HG03520 (cell line): ENCODE data around the gene FAM78A.
"Not testable (repeated sequence)": the region's sequence is repeated elsewhere in the genome, so short reads cannot be mapped to it uniquely, and the experiment has no call there.

Experiments used
- ATAC-seq: cut with Tn5 transposase; IDR thresholded peaks from one replicate; pipeline ENCODE4 v1.9.1; 2021; ENCODE audit warnings: mild to moderate bottlenecking, moderate library complexity; ENCODE audit not compliant: unreplicated experiment

Gene FAM78A

DNA sequence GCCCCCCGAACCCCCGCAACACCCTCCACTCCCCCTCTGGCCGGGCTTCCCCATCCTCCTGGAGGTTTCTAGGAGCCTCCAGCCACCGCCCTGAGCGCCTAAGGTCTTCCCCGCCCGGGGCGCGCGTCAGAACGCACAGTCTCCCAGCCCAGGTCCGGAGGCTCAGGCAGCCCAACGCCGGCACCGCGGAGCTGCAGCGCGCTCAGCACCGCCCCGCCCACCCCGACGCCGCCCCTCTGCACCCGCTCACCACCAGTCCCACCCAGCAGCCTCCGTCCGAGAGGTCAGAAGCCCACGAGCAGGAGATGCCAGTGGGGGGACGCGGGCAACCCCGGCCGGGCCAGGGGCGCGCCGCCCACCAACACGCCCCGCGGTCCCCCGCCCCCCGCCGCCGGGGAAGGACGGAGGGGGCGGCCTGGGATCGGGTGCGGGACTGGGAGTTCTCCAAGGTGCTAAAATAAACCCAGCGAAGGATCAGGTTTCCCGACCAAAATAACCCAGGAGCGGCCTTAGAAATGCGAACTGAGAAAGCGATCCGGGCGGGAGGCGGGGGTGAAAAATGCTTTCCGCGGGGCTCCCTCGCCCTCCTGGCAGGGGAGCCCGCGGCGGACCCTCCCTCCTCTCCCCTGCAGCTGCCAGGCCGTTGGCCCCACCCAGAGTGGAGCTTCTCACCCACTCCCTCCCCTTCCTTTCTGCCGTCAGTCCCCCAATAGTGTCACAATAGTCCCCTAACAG, 6.5 kb upstream of the FAM78A start:
- no peak for ATAC-seq

DNA sequence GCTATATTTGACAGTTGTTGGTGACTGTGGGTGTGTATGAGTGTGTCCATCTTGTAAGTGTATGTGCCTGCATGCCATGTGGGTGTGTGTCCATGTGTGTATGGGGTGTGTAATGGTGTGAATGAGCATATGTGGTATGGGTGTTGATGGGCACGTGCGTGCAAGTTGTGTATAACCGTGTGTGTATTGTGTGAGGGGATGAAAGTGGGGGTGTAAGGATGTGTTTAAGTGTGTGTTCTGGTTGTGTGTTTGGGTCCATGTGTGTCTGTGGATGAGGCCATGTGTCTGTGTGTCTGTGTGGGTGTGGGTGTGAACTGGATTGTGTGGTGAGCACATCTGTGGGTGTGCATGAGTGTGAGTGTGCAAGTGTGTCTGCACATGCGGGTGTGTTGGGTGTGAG, 5.9 kb upstream of the FAM78A start:
- ATAC-seq: no peak

DNA sequence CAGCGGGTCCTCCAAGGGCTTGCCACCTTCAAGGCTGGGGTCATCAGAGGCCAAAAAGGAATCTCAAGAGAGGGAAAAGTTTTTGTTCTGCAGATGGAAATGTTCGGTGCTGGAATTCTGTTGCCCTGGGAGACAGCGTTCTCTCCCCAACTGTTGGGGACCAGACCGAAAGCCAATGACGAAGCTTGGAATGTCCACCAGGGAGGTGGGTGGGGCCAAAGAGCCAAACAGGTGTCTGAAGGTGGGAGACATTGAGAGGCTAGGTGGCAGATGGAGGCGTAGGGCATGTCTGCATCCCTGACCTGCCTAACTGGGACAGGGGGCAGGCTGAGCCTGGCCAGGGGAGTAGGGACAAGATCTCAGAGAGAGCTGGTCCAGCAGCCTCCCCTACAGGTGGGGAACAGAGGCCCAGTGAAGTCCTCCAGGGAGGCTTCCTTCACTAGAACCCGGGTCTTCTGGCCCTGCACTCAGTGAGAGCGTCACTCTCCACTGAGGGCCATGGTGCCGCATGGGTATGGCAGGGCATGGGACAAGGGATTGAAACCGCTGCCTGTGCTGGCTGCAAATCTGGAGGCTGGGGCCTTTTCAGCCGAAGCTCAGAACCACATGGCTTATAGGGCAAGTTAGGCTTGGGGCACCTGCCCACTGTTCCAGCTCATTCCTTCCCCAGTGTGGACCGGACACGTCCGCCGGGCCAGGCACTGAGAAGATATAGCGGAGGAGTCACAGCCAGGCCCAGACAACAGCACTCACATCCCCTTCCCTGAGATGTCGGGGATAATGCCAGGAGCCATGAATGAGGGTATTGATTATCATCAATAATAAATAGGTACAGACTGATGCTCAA, 5.0 kb upstream of the FAM78A start:
- ATAC-seq: no peak

DNA sequence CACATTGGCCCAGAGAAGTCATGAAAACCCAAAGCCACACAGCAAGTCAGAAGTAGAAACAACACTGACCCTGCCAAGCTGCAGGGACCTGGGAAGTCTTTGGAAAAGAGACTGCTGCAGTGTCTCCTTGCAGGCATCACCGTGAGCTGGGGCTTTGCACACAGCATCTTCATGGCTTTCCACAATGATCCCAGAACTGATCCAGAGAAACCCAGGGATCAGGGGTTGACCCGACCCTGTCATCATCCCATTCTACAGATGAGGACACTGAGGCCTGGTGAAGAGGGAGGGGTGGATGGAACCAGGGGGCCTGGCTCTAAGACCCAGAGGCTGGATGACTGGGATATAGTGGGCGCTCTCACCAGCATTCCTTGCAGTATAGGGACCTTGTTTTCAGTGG, 4.3 kb upstream of the FAM78A start:
- no peak for ATAC-seq

GRCh38 chr9:131279863-131280570, 3.7 kb upstream of the FAM78A start:
- no peak for ATAC-seq

GRCh38 chr9:131279196-131279862, 3.0 kb upstream of the FAM78A start:
- ATAC-seq: no peak

DNA sequence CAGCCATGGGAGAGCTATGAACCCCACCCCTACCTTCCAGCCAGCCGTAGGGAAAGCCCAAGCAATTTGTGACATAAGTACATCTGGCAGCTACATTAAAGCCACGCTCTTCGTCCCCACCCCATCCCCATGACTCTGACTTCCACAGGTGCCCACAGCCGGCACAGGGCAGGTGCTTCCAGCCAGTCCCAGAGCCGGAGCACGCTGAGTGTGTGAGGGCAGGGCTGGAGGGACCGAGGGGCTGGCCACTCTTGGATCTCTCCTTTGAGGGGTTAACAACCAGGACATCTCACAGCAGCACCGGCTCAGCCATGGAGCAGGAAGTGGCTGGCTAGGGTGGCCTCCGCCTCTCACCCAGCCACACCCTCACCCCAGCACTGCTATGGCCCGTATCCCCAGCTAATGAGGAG, 2.4 kb upstream of the FAM78A start:
- no peak for ATAC-seq

GRCh38 chr9:131277910-131278701, 1.8 kb upstream of the FAM78A start:
- no peak for ATAC-seq

DNA sequence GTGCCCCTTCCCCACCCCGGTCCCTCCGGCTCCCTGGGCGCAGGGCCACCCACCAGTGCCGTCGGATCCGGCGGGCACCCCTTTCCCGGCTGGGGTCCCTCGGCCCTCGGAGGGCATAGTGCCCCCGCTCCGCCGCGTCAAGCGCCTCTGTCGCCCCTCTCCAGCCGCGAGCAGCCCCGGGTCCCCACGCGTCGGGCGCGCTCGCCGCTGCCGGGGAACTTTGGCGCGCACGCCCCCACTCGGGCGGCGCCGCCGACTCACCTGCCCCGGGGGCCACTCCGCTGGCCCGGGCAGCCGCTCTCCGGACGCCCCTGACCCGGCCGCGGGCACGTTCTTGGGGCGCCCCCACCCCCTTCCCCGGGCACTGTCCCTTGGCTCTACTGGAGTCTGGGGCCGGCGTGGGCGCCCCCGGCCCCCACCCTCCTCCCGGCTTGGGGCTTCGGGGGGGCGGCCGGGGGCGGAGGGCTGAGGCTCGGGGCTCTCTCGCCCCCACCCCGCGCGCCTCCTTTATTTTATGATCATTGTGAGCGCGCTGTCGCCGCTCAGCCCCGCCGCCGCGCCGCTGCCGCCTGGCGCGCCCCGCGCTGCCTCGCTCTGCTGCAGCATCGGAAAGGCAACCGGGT, 1.1 kb upstream of the FAM78A start:
- ATAC-seq: no peak

- no peak for ATAC-seq
Measured at GRCh38 chr9:131276891-131277286, 579 bp upstream of the FAM78A start.

- no peak for ATAC-seq
Measured at GRCh38 chr9:131275332-131276093, 797 bp downstream of the FAM78A start.

- ATAC-seq: no peak
Measured at GRCh38 chr9:131274674-131275331, 1.5 kb downstream of the FAM78A start.

DNA sequence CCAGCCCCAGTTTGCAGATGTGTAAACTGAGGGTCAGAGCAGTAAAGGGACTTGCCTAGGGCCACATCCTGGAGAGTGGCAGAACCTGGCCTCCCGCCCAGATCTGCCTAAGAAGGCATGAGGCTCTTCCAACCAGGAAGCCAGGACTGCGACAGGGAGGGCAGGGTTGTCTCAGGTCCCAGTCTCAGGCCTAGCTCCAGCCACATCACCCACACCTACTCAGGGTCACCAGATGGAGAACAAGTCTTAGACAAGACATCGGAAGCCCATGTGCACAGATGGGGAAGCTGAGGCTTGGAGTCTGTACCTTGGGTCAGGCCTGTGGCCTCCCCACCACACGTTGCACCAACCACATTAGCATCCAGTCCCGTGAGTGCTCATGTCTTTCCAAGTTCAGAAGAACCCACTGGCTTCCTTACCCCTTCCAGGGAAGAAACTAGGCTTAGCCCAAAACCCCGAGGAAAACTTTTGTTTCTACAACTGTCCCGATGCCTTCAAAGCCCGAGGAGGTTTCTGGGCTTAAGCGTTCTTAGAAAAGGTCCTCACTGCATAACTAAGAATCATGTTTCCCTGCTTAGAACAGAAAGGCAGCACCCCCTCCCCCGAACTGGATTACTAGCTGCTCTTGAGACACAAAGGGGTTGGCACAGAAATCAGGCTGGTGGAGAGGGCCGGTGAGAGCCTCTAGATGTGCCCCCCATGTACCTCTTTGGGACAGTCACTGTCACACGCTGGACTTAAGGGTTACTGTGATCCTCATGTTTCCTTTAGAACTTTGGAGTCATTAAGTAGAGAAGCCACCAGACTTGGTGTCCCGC, 2.2 kb downstream of the FAM78A start:
- ATAC-seq: no peak

- no peak for ATAC-seq
Measured at GRCh38 chr9:131273146-131273855, 3.0 kb downstream of the FAM78A start.

DNA sequence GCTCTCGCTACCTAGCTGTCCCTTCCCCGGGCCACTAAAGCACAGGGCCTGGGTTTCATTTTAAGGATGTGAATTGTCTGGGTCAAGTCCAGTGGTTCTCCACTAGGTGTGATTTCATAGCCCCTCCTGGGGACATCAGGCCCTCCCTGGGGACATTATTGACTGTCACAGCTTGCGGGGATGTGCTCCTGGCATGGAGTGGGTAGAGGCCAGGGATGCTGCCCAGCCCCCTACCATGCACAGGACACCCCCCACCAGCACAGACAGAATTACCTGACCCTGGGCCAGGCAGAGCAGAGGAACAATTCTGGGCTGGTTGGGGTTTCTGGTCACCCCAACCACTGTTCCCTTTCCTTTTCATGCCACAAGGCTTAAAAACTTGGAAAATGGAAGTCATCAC, 4.1 kb downstream of the FAM78A start:
- ATAC-seq: no peak

DNA sequence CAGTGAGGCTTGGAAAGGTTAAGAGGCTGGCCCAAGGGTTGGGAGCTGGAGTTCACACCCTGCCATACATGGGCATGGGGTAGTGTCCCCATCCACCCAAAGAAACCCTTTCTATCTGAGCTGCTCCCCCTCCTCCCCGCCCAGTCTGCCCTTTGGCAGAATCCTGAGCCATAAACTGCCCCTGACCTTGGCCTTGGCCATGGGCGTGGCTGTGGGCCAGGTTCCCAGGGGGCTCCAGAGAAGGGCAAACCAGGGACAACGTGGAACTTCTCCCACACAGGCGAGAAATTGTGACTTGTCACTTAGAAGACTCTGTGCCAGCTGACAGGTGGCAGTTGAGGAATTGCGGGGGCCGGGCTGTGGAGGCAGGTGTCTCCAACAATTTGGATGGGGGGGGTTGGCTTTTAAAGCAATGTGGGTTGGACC, 4.8 kb downstream of the FAM78A start:
- ATAC-seq: no peak

DNA sequence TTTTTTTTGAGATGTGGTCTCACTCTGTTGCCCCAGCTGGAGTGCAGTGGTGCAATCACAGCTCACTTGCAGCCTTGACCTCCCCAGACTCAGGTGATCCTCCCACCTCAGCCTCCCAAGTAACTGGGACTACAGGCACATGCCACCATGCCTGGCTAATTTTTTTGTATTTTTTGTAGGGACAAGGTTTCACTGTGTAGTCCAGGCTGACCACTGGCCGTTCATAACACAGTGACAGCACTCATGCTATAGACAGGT, 5.4 kb downstream of the FAM78A start:
- not testable (repeated sequence) for ATAC-seq
